Activated B cell treated with CpG ODN at 0.5 μM for 24 hours (primary cell): Measurements from ENCODE around the gene CALD1. TPM values are rescaled to one million over a fixed set of nuclear protein-coding genes. Genes with fewer than 3 reads are reported as not detected.

Experiments used
- ATAC-seq: fragments of 200-7000 bp; cut with Tn5 transposase; one replicate; pipeline ENCODE4 v1.10.0; 2021; ENCODE audit warnings: low read depth, mild to moderate bottlenecking, moderate library complexity
- CTCF ChIA-PET: fragments of 350-600 bp; sonication (Branson Sonifier 250); formaldehyde crosslinking; loops from one replicate; lab custom pipeline; 2021; ENCODE audit warnings: antibody characterized with exemption; lab: Charles Lee
- POLR2A ChIA-PET: fragments of 350-600 bp; sonication (Branson Sonifier 250); formaldehyde crosslinking; loops from one replicate; lab custom pipeline; 2021; ENCODE audit warnings: antibody characterized with exemption; lab: Charles Lee
- DNase-seq: peaks from one replicate; pipeline ENCODE4 v3.0.0; 2022
- H3K27ac Mint-ChIP-seq: one replicate; pipeline ENCODE4 v1.8.0; 2020; ENCODE audit warnings: mixed read lengths
- H3K27me3 Mint-ChIP-seq: one replicate; pipeline ENCODE4 v1.8.0; 2021; ENCODE audit warnings: mixed read lengths
- H3K36me3 Mint-ChIP-seq: one replicate; pipeline ENCODE4 v1.8.0; 2021; ENCODE audit warnings: low read depth, mixed read lengths
- H3K4me1 Mint-ChIP-seq: one replicate; pipeline ENCODE4 v1.8.0; 2021; ENCODE audit warnings: mixed read lengths
- H3K4me3 Mint-ChIP-seq: one replicate; pipeline ENCODE4 v1.8.0; 2020; ENCODE audit warnings: mild to moderate bottlenecking, mixed read lengths
- H3K9me3 Mint-ChIP-seq: one replicate; pipeline ENCODE4 v1.8.0; 2020; ENCODE audit warnings: mixed read lengths
- CTCF ChIP-seq: fragments of 200-600 bp; IDR thresholded peaks from one replicate; pipeline ENCODE4 v1.8.0; 2022; ENCODE audit warnings: antibody characterized with exemption, mild to moderate bottlenecking
- intact Hi-C: fragments of 100-400 bp; cut with micrococcal nuclease; formaldehyde crosslinking; loops from one replicate; pipeline ENCODE4 v1.15.1; 2024
- total RNA-seq: library from RNA; stranded (reverse); gene quantifications from 2 replicates; pipeline ENCODE4 v1.2.3, GENCODE V29; 2022

Gene CALD1
- total RNA-seq, 1 donor from 2014 or later, result 0.33 TPM

- ChIA-PET POLR2A (no interaction called here), CTCF (no interaction called here)
- Mint-ChIP-seq H3K4me1 (peaks cover 1% of the 10 kb centered on the region), H3K4me3 (no peak overlapping the region), H3K27ac (no peak overlapping the region), H3K27me3 (no peaks in the 10 kb centered on the region), H3K36me3 (no peaks in the 10 kb centered on the region), H3K9me3 (no peaks in the 10 kb centered on the region)
- no peak for TF ChIP-seq CTCF
- no peak for DNase-seq
- intact Hi-C loops, result no loop called here
- ATAC-seq, result no peak
Observed at GRCh38 chr7:134948246-134948645, 168.8 kb downstream of the CALD1 start.

DNA sequence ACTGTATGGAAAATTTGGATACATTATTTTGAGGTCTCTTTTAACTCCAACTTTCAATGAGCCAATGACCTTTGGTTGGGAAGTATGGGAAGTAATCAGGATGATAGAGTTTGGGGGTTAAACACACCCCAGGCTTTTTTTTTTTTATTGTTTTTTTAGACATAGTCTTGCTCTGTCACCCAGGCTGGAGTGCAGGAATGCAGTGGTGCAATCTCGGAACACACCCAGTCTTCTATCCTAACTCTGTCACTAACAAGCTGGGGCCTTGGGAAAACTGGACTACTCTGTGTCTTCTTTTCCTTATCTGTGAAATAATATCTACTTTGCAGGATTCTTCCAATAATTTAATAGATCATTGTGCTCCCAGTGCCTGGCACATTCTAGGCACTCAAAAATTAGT is 169.3 kb downstream of the CALD1 start:
- ChIA-PET POLR2A (no interaction called here), CTCF (no interaction called here)
- Mint-ChIP-seq H3K36me3 (no peaks in the 10 kb centered on the region), H3K27me3 (no peaks in the 10 kb centered on the region), H3K4me3 (no peak overlapping the region), H3K4me1 (peaks cover 1% of the 10 kb centered on the region), H3K27ac (no peak overlapping the region), H3K9me3 (no peaks in the 10 kb centered on the region)
- no peak for ATAC-seq
- DNase-seq, result no peak
- no peak for TF ChIP-seq CTCF
- intact Hi-C loops, result no loop called here

DNA sequence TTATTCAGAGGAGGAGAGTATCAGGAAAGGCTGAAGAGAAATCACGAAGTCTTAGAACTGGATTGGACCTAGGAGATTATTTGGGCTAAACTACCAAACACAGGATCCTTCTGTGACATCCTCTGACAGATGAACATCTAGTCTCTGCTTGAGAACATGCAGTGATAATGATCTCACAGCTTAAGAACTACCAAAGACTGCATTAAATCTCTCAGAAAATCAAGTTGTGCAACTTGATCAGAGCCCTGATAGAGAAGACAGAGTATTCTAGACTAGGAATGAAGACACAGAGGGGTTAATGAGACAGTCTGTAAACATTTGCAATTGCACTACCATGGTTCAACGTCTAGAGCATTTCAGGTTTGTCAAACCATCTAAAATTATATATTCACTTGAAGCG is 169.7 kb downstream of the CALD1 start:
- Mint-ChIP-seq H3K36me3 (no peaks in the 10 kb centered on the region), H3K4me1 (peaks cover 1% of the 10 kb centered on the region), H3K4me3 (no peak overlapping the region), H3K27ac (no peak overlapping the region), H3K9me3 (no peaks in the 10 kb centered on the region), H3K27me3 (no peaks in the 10 kb centered on the region)
- intact Hi-C loops, result no loop called here
- ATAC-seq (no peak), DNase-seq (no peak)
- ChIA-PET CTCF (no interaction called here), POLR2A (no interaction called here)
- TF ChIP-seq CTCF, result no peak

- H3K9me3 Mint-ChIP-seq, result no peaks in the 10 kb centered on the region
- no peaks in the 10 kb centered on the region for H3K4me1 Mint-ChIP-seq
- no peaks in the 10 kb centered on the region for H3K27me3 Mint-ChIP-seq
- no peaks in the 10 kb centered on the region for H3K36me3 Mint-ChIP-seq
- ATAC-seq (no peak), DNase-seq (no peak)
- POLR2A ChIA-PET, result no interaction called here
- CTCF ChIA-PET, result interaction anchor here (1.1 to 3.6 kb wide), 2 partner anchors 216 to 321 kb away, joined by 5 to 48 read pairs; partner anchors contain the start of gene CYREN
- no peak for TF ChIP-seq CTCF
- H3K4me3 Mint-ChIP-seq, result no peak overlapping the region
- H3K27ac Mint-ChIP-seq, result no peak overlapping the region
- intact Hi-C loops, result loop anchor here (1.0 to 2.0 kb wide), 8 partner anchors 216 to 522 kb away; partner anchors contain the start of gene CYREN
Observed at GRCh38 chr7:134954197-134955082, 175.0 kb downstream of the CALD1 start.

GRCh38 chr7:134957005-134957404 is 177.6 kb downstream of the CALD1 start:
- TF ChIP-seq CTCF, result no peak
- Mint-ChIP-seq H3K4me3 (no peak overlapping the region), H3K27me3 (peaks cover 2% of the 10 kb centered on the region), H3K4me1 (no peaks in the 10 kb centered on the region), H3K27ac (no peak overlapping the region), H3K36me3 (no peaks in the 10 kb centered on the region), H3K9me3 (no peaks in the 10 kb centered on the region)
- intact Hi-C loops, result no loop called here
- DNase-seq (no peak), ATAC-seq (no peak)
- POLR2A ChIA-PET, result no interaction called here
- CTCF ChIA-PET, result interaction anchor here (0.7 to 1.5 kb wide), 2 partner anchors 323 to 324 kb away, joined by 3 read pairs; no protein-coding TSS in a partner anchor
